ENCODE data around the gene SERTAD4. TPM values are rescaled to one million over a fixed set of nuclear protein-coding genes. Genes with fewer than 3 reads are reported as not detected.

SERTAD4 gene
- polyA plus RNA-seq, 3 donors = not detected

GRCh38 chr1:210201681-210202080, 30.9 kb upstream of the SERTAD4 start:
- intact Hi-C loops (cut with micrococcal nuclease) = no loop called here
- Histone ChIP-seq H3K36me3 (replicated peaks in 1 of 2; ENCODE audit: control insufficient read depth in 1 of 2, insufficient read depth in 2 of 2, low read length in 2 of 2) (no peaks in the 10 kb centered on the region), H3K4me3 (replicated peaks in 1 of 3; ENCODE audit: low read depth in 2 of 3, low read length in 3 of 3) (no peak overlapping the region), H3K4me1 (ENCODE audit: control insufficient read depth in 1 of 2, insufficient read depth in 2 of 2, low read length in 2 of 2) (no peaks in the 10 kb centered on the region), H3K27ac (ENCODE audit: low read depth in 1 of 2, low read length in 2 of 2) (no peak overlapping the region), H3K4me2 (replicated peaks; ENCODE audit: extremely low read depth, low read length, poor library complexity, severe bottlenecking) (no peak overlapping the region), H3K9me3 (replicated peaks in 1 of 2; ENCODE audit: control insufficient read depth in 1 of 2, insufficient read depth in 1 of 2, low read length in 2 of 2) (peaks cover 0 to 3% of the 10 kb centered on the region in 2 donors), H4K20me1 (ENCODE audit: insufficient read depth, low read length) (no peaks in the 10 kb centered on the region), H3K79me2 (ENCODE audit: insufficient read depth, low read length) (no peaks in the 10 kb centered on the region), H2AFZ (ENCODE audit: insufficient read depth, low read depth, low read length, poor library complexity, severe bottlenecking) (no peak overlapping the region), H3K27me3 (ENCODE audit: control insufficient read depth in 2 of 2, insufficient read depth in 2 of 2, low read length in 2 of 2) (no peaks in the 10 kb centered on the region), H3K9ac (ENCODE audit: insufficient read depth, low read length, poor library complexity, severe bottlenecking) (no peak overlapping the region)
- Mint-ChIP-seq H3K27me3 (ENCODE audit: low read depth in 3 of 3) (peaks cover 1 to 7% (median 5%) of the 10 kb centered on the region in 3 donors), H3K4me1 (no peaks in the 10 kb centered on the region), H3K36me3 (no peaks in the 10 kb centered on the region), H3K9me3 (peaks cover 0 to 7% (median 2%) of the 10 kb centered on the region in 7 donors), H3K27ac (no peak overlapping the region), H3K4me3 (no peak overlapping the region)
- TF ChIP-seq CTCF (IDR thresholded peaks at IDR 0.05) = no peak
- DNase-seq = no peak
- 100% methylated on average over 1 of the region's 3 CpGs for WGBS (ENCODE audit: insufficient coverage)

GRCh38 chr1:210207597-210208450, 24.8 kb upstream of the SERTAD4 start:
- WGBS (ENCODE audit: insufficient coverage) = 86% methylated on average over 1 of the region's 2 CpGs
- Histone ChIP-seq H3K9me3 (replicated peaks in 1 of 2; ENCODE audit: control insufficient read depth in 1 of 2, insufficient read depth in 1 of 2, low read length in 2 of 2) (no peaks in the 10 kb centered on the region), H3K27me3 (ENCODE audit: control insufficient read depth in 2 of 2, insufficient read depth in 2 of 2, low read length in 2 of 2) (no peaks in the 10 kb centered on the region), H3K4me1 (ENCODE audit: control insufficient read depth in 1 of 2, insufficient read depth in 2 of 2, low read length in 2 of 2) (no peaks in the 10 kb centered on the region), H3K27ac (ENCODE audit: low read depth in 1 of 2, low read length in 2 of 2) (no peak overlapping the region), H3K36me3 (replicated peaks in 1 of 2; ENCODE audit: control insufficient read depth in 1 of 2, insufficient read depth in 2 of 2, low read length in 2 of 2) (no peaks in the 10 kb centered on the region), H3K79me2 (ENCODE audit: insufficient read depth, low read length) (no peaks in the 10 kb centered on the region), H2AFZ (ENCODE audit: insufficient read depth, low read depth, low read length, poor library complexity, severe bottlenecking) (no peak overlapping the region), H3K4me3 (replicated peaks in 1 of 3; ENCODE audit: low read depth in 2 of 3, low read length in 3 of 3) (no peak overlapping the region), H4K20me1 (ENCODE audit: insufficient read depth, low read length) (no peaks in the 10 kb centered on the region), H3K4me2 (replicated peaks; ENCODE audit: extremely low read depth, low read length, poor library complexity, severe bottlenecking) (no peak overlapping the region), H3K9ac (ENCODE audit: insufficient read depth, low read length, poor library complexity, severe bottlenecking) (no peak overlapping the region)
- Mint-ChIP-seq H3K4me3 (no peak overlapping the region), H3K27me3 (ENCODE audit: low read depth in 3 of 3) (peaks cover 0 to 4% (median 0%) of the 10 kb centered on the region in 3 donors), H3K27ac (no peak overlapping the region), H3K4me1 (no peaks in the 10 kb centered on the region), H3K9me3 (peaks cover 0 to 14% (median 2%) of the 10 kb centered on the region in 7 donors), H3K36me3 (no peaks in the 10 kb centered on the region)
- intact Hi-C loops (cut with micrococcal nuclease) = no loop called here
- DNase-seq = no peak
- peak; percentile 11 for TF ChIP-seq CTCF (IDR thresholded peaks at IDR 0.05)

All from CD14-positive monocyte (primary cell).